Ramos (cell line): ENCODE results near the gene SMIM36.
"Not testable (repeated sequence)": the region's sequence is repeated elsewhere in the genome, so short reads cannot be mapped to it uniquely, and the experiment has no call there.

ENCODE experiments used
- in situ Hi-C: fragments of 300-500 bp; cut with MboI; formaldehyde crosslinking; loops from one replicate; pipeline ENCODE4 v1.14.3; 2022; ENCODE audit warnings: low sequenced_read_pairs; ENCODE audit not compliant: unreplicated experiment

Gene SMIM36

DNA sequence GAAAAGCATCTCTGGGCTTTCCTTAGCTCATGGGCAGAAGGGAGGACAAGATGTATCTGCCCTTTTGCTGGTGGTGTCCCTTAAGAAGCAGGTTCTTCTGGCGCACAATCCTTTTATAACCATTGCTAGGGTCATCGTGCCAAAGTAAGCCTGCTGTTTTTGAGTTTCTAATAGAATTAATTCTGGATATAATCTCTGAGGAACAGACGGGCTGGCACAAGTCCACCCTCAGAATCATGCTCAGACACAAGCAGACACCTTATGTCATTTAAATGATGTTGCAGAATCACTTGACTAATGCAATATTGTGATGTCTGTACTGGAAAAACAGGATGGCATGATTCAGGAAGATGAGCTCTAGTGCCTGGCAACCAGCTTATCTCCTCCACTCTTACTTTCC, 70.9 kb downstream of the SMIM36 start:
- in situ Hi-C loops = no loop called here

DNA sequence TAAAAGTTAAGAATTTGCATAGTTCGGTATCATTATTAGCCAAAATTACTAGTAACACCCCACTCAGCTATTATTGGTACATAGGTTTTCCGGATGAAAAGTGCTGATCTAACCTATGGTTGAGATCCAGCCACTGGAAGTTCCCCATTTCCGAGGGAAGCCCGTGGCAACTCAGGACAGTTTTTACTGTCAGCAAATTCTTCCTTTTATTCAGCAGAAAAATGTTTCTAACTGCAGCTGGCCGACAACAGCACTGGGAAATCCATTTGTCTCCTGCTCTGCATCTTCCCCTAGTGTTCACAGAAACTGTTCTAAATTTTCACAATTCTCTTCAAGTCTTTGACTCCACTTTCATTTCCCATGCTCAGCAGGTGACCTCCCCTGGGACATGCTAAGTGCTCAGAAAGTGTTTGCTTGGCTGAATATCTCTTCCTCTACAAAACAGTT, 74.1 kb downstream of the SMIM36 start:
- in situ Hi-C loops = no loop called here

DNA sequence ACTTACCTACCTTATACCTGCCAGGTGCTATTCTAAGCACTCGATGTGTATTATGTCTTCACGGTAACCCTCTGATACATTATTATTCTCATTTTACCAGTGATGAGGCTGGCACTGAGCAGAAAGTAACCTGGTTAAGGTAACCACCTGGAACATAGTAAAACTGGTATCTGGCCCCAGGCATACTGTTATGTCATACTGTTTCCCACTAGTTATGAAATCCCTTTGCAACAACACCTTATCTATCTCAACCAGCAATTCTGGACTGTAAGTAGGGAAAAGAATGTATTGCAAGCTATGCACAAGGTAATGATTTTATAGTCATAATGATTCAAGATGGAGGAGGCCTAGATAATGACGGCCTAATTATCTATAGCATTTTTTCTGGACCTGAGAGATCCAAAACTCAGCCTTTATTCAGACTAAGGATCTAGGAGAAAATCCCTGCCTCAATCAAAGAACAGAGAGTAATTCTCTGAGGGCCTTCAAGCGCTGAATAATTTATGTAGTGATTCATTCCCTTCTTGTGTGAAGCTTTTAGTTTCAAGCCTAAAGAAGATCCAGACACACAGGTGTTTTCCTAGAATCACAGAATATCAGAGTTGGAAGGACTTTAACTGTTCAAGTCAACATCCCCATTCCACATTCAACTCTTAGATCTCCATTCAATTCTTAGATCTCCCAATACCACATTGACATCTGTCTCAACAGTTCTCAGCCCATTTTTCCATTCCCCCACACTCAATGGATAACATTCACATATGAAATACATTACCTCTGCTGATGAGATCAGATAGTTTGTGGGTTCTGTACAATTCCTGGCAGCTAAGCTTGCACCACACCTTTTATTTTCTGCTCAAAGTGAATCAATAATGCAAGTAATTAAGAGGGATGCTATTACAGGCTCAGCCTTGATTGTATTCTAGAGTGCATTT, 74.8 kb downstream of the SMIM36 start:
- in situ Hi-C loops = no loop called here

DNA sequence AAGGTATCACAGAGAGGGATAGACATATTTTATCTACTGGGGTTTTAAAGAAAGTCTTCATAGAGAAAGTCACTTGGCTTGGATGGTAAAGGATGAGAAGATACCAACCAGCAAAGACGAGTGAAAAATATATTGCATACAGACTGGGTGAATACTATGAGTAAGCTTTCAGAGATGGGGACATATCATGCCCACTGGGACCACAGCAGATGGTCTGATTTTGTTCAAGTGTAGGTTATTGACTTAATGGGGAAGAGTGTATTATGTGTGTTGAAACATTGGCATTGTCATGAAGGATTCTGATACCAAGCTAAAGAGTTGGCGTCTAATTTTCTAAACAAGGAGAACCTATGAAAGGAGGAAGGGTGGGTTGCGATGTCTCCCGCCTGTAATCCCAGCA, 75.8 kb downstream of the SMIM36 start:
- in situ Hi-C loops = no loop called here

DNA sequence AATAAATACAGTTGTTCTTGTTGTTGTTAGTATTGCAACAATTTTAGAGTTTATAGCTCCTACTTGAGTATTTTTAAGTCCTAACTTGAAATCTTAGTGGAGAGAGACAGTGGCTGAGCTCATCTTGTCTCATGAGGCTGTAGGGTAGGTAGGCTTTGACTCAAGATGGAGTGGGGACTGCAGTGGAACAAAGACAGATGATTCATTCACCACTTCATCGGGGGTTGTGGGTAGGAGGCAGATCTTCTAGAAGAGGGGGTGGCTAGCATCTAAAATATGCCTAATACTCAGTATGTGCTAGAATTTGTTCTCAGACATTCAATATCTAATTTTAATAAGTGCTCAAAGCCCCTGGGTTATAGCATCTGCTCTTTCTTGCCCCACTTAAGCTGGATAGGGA, 76.5 kb downstream of the SMIM36 start:
- in situ Hi-C loops = no loop called here

DNA sequence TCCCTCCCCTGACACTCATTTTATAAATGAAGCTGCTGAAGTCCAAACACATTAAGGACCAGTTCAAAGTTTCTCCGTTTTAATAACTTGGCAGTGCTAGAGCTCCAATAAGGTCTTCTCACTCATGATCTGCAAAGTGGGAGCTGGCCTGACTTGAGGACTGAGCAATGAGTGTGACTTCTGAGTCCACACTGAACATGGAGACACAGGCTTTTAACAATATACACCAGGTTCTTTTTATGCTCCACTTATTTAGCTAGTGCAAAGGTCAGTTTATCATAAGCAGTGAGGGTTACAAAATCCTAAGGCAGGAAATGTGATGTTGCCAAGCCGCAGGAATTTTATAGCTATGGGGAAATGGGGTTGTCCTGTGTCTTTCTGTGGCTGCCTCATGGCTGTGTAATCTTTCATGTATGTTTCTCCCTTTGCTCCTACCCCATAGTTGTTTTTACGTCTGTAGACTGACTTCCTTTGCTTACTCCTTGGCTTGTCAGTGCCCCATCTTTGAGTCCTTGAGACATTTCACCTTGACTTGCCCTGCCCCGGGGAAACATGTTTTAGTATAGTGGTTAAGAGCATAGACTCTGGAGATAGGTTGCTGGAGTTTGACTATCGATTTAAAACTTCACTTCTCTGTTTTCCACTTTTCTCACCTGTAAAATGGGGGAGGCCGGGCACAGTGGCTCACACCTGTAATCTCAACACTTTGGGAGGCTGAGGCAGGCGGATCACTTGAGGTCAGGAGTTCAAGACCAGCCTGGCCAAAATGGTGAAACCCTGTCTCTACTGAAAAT, 77.4 kb downstream of the SMIM36 start:
- in situ Hi-C loops = no loop called here

DNA sequence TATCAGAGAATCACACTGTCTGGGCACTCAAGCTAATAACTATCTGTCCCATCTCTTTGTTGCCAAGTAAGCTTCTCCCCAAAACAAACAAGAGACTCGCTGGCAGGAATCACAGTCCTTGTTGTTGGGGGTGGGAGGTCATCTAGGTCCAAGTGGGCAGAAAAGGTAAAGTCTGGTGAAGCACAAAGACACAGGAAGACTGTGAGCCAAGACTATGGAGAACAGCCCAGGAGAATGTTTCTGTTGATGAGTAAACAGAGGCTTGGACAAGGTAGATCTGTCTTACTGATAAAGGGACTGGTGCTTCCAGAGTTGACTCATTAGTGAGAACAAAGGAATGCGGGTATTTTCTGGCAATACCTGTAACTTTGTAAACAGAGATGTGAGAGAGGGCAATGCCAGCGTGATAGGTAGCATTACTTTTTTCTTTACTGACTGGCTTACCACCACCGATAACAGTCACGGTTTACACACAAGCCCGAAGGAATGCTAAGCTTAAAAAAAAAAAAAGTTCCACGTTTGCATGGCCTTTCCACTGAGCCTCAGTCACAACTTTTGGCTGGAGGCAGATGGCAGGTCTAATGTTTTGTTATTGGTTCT, 78.1 kb downstream of the SMIM36 start:
- in situ Hi-C loops = no loop called here

DNA sequence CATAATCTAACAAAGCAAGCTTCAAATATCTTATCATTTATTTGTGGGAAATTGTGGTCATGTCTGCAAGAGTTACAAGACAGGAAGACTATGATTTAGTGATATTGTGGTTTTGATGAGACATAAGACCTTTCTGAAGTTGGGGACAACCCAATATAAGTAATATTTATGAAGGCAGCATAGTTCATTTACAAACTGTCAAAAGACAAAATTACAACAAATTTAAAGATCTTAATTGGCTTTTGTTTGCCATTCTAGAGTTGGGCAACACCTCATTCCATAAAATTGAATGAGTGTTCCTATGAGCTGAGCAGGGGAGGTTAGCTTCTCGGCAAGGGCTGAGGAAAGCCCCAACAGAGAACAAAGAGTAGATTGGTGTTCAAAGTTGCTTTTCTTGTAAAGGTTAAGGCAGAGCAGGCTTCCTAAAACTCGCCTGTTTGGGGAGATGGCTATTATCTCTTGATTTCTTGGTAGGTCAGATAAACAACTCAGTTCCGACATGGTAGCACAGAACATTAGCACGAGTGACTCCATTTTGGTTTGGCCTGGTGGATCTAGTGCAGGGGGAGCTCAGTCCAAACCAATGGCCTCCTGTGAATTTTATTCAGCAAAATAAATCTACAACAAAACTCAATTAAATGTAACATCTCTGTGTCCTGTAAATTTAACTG, 78.8 kb downstream of the SMIM36 start:
- in situ Hi-C loops = no loop called here

DNA sequence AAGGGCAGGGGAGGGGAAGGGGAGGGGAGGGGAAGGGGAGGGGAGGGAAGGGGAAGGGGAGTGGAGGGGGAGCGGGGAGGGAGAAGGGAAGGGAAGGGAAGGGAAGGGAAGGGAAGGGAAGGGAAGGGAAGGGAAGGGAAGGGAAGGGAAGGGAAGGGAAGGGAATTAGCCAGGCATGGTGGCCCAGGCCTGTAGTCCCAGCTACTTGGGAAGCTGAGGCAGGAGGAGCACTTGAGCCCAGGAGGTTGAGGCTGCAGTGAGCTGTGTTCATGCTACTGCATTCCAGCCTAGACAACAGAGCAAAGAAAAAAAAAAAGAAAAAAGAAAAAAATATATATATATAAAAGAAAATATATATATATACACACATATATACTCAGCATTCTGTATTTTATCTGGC, 79.3 kb downstream of the SMIM36 start:
- in situ Hi-C loops = not testable (repeated sequence)

DNA sequence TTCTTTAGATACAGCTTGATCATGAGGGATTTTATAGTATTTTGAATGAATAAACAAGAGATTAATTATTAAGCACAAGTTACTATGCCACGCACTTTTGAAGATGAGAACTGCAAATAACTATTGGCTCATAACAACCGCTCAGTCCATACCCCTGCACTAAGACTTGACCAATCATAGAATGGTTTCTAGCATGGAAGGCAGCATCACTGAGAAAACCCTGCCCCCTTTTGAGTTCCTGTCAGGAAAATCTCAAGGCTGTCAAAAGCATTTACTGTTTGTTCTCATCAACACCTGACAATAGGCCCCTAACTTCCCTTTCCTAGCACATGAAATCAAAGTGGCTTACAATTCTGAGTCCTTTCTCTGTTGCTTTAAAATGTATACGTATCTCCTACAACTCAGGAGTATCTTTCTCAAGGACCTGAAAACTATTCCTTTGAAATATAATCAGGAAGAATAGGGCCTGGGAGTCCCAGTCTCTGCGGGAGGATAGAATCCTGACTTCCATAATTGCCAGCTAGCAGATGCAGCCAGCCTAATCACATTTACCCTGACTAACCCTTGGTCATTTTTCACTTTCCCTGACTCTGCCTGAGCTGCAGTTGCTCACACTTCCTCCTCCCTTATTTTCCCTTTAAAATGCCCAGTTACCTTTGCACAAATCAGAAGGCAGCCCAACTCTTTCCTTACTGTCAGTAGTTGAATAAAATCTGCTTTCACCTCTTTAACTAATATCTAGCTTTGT, 80.5 kb downstream of the SMIM36 start:
- in situ Hi-C loops = no loop called here

DNA sequence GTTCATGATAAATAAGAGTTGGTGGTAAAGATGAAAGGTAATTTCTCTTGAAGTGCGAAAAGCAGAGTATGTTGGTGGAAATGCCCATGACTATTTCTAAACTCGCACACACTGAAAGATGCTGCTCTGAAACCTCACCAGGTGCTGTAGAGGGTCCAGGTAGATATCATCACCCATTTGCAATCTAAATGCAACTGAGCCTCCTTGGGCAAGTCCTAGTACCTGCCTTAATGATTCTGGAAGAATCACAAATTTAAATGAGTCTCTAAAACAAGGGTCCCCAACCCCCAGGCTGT, 83.7 kb downstream of the SMIM36 start:
- in situ Hi-C loops = no loop called here

DNA sequence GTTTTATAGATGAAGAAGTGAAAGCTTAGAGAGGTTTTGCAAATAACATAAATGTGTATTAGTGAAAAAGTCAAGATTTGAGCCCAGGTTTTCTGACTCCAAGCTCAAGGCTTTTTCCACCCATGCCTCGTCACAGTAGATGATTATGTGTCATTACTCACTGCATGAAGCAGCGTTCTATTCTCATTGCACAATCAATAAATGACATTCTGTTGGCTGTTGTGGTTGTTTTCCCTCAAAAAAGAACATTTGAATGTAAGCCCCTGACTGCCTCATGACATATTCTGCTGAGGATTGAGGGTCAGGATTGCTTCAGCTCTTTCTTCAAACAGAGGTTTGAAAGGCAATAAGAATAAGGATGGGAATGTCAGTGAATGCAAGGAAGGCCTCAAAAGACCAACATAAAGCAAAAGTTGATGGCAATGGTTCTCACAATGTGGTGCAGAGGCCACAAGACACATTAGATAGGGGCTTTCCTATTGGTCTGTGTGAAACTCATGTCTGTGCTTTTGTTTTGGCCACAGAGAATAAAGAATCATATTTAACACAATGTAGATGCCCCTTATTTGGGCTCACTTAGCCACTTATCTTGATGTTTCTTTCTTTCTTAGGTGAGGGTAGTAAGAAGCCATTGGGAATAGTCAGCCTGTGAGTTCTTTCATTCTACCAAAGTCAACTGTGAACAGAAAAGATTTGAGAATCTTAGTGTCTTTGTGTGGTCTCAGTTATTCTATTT, 84.2 kb downstream of the SMIM36 start:
- in situ Hi-C loops = no loop called here

DNA sequence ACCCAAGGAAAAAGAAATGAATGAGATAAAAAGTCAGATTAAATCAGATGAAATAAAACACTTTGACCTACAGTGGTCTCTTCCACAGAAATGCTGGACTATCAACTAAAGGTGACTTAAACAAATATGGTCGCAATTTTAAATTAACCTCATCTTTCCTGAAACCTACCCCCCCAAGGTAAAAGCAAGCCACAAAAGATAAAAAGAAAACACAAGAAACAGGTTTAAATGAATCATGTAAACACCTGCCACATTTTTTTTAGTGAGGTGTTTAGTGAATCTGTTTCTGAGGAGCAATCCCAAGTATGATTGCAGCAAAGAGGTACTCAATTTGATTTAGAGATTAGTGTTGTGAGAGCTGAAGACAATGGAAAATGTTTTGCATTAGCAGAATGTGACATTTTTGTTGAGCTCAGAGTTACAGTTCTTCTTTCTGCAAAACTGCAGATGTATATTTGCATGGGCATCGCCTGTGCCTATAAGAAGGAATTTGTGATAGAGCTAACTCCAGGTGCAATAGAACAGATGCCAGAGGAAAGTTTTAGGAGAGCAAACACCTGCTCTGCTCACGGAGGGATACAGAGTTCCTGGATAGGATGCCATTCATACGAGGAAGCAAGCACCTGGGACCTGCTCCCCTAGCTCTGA, 86.2 kb downstream of the SMIM36 start:
- in situ Hi-C loops = no loop called here

DNA sequence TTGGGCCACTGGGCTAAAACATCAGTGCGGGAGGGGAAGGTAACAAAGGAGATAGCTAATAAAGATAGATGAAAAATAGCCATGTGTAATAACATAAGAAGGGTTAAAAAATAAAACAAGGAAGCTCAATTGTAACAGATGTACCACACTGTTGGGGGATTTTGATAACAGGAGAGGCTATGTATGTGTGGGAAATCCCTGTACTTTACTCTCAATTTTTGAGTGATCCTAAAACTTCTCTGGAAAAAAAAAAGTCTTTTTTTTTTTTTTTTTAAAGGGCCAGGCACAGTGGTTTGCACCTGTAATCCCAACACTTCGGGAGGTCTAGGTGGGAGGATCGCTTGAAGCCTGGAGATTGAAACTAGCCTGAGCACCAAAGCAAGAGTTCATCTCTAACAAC, 87.7 kb downstream of the SMIM36 start:
- in situ Hi-C loops = no loop called here

DNA sequence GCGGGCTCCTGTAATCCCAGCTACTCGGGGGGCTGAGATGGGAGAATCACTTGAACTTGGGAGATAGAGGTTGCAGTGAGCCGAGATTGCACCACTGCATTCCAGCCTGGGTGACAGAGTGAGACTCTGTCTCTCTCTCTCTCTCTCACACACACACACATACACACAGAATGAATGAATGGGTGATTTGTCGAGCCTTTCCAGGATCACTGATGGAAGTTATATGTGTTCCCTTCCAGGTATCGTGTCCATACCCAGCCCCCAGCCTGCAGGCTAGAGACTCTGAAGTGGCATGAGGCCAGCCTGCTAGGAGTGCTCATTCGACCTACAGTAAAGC, 88.5 kb downstream of the SMIM36 start:
- in situ Hi-C loops = not testable (repeated sequence)

DNA sequence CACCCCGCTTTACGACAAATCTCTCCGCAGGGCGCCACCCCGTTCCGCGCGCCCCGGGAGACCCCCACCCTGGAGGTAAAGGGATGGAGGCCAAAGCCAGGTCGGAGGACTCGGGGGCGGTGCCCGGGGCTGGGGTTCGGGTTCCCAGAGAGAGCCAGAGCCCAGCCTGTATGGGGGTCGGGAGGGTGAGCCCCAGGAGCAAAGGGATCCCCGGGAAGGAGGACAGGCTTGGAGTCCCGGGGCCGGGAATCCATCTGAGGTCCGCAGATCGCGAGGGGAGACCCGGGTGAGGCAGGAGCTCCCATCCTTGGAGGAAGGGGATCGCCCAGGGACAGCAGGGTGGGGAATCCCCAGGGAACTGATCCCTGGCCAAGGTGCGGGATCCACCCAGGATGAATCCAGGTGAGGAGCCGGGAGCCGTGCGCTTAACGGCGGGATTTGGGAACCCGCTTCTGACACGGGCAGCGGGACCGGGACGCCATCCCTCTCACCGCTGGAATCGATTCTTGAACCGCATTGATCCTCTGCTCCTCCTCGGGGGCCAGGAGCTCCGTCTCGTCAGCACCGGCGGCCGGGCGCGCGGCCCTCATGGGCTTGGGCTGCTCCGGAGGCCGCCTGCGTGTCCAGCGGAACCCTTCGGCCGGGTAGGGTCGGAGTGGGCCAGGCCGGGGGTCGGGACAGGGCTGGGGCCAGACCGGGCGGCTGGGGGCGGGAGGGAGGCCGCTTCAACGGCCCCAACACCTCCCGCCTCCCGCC, 89.9 kb downstream of the SMIM36 start, which contains the start of gene MMD:
Gene MMD, minus strand, starts transcription at position 657 of the 756 bp plus-strand sequence. Its CDS starts 140 bp downstream, at position 517.
- in situ Hi-C loops = no loop called here

DNA sequence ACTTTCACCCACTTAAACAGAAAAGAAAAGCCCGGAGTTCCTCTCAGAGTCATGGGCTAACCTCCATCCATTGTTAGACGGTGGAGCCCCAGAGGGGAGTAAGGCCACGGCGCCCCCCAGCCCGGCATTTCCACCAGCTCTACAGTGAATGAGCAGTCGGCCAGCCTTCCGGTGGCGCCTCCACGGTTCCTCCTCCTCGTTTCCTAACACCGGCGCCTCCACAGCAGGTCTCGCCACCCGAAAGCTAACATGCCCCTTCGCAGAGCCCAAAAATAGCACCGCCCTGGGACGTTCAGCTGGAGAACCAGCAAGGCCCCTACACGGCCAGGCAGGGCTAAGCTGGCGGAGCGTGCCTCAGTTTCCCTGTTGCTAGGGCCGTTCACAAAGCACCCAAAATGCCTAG, 90.5 kb downstream of the SMIM36 start:
- in situ Hi-C loops = no loop called here
